GM19468 (cell line): ENCODE data around the gene CDK19.

ENCODE experiments used
- ATAC-seq: cut with Tn5 transposase; IDR thresholded peaks from one replicate; pipeline ENCODE4 v1.9.1; 2021; ENCODE audit warnings: mild to moderate bottlenecking, moderate library complexity, moderate number of reproducible peaks; ENCODE audit not compliant: unreplicated experiment; ENCODE audit errors: extremely low read depth

CDK19 gene

DNA sequence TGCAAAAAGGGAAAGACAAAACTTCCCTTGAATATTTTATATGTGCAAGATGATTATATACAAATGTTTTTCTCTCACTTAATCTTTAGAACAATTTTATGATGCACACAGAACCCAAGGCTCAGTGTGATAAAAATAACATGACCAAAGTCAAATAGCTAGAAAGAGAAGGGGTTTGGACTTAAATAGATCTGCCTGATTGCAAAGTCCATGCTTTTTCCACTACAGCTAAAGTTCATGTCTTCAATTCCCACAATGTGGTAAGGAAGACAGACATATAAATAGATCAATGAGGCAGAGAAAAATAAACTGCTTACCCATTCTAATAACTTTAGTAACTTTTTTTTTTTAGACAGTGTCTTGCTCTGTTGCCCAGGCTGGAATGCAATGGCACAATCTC is 143.8 kb downstream of the CDK19 start:
- ATAC-seq = no peak

DNA sequence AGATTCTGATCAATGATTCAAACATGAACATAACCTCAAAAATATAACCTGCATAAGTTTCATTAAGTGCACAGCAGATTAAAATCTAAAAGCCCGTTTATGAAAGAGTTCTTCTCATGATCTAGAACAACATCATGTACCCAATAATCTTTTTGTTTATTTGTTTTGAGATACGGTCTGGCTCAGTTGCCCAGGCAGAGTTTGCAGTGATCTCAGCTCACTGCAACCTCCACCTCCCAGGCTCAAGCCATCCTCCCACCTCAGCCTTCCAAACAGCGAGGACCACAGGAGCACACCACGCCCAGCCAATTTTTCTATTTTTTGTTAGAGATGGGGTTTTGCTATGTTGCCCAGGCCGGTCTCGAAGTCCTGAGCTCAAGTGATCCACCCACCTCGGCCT is 149.7 kb downstream of the CDK19 start:
- no peak for ATAC-seq

DNA sequence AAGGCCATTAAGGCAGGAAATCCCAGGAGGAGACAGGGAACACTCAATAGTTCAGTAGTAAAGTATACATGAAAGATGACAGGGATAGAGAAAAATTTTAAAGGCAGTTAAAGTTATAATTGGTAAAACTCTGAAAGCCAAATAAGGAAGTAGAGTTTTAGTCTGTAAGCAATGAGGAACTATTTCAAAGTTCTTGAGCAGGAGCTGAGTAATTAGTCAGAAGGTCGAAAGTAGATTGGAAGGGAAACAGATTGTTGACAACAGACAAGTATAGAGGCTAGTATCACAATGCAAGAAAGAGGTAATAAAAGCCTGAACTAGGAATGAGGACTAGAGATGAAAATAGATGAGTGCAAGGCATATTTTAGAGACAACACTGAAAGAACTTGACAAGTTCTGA is 150.3 kb downstream of the CDK19 start:
- ATAC-seq = no peak

DNA sequence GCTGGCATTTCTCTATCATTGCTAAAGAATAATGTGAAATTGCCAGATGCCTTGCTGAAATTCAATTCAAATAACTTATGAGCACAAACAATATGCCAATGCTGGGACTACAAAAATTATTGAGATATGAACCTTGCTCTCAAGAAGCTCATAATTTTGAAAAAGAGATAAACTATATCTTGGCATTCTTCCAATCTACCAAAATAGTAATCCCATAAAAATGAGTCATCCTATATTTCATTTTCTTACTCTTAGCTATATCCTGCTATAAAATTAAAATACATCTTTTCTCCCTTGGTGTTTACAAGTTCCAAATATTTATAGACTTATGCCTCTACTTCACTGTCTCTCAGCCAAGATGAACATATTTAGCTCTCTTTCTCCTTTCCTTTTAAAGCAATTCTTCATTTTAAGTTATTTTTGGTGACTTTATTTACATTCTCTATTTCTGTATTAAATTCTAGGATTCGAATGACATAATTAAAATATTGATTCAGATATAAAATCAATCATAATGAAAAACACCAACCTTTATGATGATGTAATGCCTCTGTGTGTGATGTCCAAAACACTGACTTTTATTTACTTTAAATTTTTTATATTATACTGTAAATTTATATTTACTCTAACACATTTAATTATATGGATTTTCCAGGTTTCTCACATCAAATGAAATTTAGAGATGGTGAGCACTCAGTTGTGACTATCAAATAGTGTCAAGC is 152.6 kb downstream of the CDK19 start:
- no peak for ATAC-seq

DNA sequence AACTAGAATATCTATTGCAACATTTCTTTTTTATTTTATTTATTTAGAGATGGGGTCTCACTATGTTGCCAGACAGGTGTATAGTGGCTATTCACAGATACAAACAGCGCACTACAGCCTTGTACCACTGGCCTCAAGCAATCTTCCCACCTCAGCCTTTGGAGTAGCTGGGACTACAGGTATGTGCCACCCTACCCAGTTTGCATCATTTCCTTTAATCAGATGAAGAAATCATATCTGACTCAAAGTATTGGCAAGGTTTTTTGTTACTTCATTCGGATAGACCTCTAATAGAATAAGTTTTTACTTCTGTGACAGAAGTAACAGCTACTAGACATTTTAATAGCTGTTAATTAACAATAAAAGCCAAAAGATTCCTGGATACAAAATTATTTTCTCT is 153.9 kb downstream of the CDK19 start:
- no peak for ATAC-seq

DNA sequence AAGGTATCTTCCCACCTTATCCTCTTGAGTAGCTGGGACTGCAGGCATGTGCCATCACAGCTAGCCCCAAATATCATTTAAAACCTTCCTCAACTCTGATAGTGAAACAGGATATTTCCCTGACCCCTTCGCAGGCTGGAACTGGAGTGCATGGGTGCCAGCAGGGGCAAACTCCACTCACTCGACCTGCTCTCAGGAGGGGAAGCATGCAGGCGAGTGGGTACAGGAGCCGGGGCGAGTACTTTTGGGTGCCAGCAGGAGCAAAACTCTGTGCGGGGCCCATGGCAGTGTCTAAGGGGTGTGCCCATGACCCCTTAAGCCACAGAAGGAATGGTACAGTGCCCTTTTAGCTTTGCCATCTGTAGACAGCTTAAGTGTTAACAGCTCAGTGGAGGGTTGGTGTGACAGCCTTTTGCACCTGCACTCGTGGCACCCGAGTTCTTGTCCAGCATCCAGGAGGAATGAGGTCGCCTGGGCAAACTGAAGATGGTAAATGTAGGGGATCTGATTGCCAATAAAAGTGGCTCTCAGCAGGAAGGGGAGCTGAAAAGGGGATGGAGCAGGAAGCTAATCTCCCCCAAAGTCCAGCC is 155.1 kb downstream of the CDK19 start:
- ATAC-seq = no peak

DNA sequence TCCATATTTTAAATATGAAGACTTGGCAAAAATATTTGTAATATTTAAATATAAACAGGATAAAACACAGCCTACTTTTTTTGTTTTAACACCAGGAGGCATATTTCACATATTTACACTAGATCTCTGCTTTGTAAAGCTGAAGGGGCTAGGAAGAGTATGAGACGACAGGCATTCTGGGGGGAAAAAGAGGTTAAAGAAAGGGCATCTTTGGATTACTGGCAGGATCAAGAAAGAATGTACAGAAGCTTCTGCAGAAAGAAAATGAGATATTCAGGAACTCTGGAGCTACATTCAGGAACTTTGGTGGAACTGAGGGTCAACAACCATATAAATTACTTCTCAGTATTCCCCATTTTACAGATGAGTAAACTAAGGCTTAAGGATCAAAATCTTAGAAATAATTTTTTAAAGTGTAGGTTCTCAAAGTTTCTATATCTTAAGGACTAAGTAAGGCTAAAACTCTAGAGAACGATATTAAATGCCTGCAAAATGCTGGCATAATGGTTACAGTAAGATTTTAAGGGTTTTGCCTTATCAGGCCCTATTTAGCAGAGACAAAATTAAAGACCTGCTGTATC is 156.5 kb downstream of the CDK19 start:
- ATAC-seq = no peak

DNA sequence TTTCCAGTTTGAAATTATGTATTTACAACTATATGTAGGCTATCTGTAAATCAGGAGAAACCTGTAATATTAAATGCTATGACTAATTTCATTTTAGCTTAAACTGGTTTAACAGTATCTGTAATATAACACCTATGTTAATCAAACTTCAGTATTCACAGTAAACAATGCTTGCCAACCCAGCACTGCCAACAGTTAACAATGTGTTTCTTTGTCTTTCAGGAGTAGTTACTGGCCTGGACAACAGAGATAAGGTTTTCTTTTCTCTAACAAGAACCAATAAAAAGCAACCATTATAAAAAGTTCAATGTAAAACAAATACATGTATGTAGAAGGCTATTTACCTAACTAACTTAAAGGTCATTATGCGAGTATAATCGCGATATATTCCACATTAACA is 158.8 kb downstream of the CDK19 start:
- no peak for ATAC-seq

DNA sequence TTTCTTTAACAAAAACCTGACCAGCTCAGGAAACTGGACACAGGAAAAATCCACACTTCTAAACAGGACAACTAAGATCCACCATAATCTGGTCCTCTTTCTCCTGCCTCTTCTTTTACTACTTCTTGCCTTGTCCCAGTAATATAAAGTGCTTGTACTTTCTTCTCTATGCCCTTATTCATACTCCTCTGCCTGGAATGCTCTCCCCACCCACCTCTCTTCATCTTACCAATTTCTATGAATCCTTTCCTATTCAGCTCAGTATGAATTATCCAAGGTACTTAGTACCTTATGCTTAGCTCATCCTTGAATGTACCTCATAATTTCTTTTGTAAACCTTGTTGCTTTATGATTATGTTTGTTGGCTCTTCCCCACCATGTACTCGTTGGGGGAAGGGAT is 159.4 kb downstream of the CDK19 start:
- no peak for ATAC-seq

DNA sequence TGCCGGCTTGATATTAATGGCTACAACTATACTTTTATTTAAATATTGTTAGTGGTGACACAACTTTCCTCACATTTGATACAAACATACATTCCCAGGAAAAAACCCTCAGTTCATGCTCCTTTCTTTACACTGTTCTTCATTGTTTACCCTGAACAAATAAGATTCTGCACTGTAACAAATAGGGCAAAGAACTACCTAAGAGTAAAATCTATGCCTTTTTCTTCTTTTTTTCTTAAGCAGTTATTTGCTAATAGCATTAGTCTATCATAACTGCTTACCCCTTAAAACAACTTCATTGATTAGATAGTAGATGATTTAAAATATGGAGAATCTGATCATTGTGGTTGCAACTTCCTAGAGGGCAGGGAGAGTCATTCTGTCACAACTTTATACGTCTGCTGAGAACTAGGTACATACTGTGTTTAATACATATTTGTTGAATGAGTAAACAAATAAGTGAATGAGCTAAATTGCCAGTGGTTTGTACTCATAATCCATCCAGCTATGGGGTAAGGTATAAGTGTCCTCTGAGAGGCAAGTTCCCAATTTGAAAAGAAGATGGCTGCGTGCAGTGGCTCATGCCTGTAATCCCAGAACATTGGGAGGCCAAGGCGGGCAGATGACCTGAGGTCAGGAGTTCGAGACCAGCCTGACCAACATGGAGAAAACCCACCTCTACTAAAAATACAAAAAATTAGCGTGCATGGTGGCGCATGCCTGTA is 161.0 kb downstream of the CDK19 start:
- ATAC-seq = no peak

DNA sequence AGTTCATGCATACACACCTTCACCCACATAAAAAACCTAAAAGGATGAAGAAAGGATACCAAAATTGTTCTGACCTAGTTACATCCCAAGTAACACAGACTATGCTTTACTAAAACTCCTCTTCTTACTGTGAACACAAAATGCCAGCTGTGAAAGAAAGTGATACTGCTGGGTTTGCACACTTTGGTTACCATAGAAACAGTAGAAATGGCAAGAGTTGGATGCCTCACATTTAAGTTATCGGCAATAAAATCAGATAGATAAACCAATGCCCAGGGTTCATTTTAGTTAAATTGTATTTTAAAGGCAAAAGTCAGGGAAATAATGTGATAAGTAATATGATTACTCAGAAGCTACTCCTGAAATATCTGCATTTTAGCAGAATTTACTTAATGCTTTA is 161.9 kb downstream of the CDK19 start:
- no peak for ATAC-seq

DNA sequence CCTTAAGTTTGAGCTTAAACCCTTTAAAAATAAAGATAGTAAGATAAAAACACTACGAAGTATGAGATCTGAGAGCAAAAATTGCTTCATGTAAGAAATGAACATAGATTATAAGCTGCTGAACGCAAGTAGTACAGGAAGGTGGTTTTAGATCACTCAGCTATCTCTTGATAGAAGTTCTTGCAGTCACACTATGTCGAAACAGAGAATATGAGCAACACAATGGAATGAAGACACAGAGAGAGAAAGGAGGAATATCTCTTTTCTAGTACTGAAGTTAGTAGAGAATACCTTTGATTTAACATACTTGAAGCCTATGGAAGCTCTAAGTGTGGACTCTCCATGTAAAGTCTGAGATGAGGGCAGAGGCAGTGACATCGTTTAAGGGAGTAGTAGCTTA is 162.7 kb downstream of the CDK19 start:
- ATAC-seq = no peak

DNA sequence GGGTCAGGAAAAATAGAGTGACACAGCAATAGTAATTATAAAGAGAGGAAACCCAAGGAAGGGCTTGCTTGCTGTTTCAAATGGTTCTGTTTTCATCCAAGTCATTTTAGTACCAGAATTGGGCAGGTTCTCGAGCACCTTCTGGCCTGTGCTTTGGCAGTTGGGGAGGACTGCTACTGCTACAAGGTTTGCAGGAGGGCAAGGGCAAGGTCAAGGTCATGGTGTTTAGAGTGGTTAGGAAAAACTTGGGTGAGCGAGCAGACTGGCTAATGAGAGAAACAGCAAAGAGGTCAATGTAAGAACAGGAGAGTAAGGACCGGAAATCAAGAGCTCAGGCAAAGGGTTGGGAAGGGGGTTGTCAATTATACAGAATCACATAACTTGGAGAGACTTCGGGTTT is 164.5 kb downstream of the CDK19 start:
- no peak for ATAC-seq

DNA sequence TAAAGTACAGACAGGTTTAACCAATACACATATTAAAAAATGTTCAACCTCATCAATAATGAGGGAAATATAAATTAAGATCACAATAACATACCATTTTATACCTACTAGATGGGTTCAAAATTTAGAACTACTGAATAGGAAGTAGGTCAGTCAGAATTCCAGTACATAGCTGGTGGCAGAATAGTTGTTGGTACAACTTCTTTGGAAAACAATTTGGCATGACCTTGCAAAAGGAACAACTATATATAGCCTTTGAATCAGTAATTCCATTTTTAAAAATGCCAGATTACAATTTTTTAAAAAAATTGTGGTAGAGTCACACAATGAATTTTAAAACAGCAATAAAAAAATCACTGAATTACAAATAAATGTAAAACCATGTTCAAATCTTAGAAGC is 165.6 kb downstream of the CDK19 start:
- ATAC-seq = no peak

DNA sequence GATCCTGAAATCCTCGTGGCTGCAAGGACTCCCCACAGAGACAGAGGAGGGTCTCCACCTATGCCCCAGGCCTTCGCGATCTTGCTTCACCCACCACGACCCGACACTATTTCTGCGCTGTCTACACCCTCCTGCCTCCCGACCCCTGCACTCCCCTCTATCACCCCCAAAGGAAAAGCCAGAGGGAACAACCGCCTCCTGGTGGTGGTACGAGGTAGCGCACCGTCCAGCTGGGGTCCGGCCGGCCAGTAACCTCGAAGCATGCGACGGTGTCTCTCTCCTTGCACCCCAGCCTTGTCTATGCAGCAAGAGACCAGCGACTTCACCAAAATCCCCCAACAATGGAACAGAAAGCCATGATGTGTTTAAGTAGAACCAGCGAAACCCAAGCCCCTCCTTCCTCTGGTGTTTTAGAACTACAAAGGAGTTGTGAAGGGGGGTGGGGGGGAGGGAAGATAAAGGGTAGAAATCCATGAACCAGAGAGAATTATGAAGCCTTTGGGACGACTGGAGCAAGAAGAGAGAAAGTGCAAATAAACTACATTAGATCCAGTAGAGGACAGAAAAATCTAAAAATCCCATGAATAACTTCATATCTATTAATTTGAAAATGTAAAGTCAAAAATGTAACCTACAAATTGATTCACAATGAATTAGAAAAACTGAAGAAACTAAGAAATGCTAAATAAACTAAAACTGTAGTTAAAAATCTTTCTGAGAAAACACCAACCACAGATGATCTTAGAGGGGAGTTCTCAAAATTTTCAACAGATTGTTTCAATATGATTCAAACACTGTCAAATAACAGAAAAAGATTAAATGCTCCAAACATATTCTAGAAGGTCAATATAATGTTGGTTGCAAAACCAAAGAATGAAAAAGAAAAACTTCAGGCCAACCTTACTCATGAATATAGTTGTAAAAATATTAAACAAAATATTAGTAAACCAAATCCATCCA is 168.0 kb downstream of the CDK19 start:
- no peak for ATAC-seq

DNA sequence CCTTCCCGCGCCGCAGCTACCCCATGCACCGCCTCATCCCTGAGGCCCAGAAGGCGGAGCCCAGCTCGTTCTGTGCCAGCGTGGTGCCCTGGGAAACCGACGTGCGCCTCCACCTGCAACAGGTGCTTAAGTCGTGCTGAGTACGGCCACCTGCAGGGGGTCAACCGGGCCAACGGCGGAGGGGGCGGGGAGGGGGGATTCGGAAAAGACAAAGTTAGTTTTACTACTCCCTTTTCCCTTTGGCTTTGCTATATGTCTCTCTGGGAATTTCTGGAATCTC is 168.9 kb downstream of the CDK19 start:
- no peak for ATAC-seq

DNA sequence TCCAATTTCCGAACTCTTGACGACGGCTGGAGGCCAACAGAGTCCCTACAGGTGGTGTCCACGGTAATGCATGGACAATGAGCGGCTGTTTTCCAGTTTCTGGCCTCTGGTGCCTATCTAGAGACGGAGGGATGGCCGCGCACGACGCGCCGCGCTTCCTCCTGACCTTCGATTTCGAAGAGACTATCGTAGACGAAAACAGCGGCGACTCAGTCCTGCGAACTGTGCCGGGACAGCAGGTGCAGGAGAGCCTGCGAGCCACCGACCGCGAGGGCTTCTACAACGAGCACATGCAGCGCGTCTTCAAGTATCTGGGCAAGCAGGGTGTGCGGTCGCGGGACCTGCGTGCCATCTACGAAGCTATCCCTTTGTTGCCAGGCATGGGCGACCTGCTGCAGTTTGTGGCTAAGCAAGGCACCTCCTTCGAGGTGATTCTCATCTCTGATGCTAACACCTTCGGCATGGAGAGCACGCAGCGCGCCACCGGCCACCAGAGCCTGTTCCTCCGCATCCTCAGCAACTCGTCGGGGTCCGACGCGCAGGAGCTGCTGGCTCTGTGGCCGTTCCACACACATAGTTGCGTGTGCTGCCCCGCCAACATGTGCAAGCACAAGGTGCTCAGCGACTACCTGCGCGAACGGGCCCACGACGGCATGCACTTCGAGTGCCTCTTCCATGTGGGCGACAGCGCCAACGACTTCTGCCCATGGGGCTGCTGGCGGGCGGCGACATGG is 169.4 kb downstream of the CDK19 start:
- ATAC-seq = no peak

DNA sequence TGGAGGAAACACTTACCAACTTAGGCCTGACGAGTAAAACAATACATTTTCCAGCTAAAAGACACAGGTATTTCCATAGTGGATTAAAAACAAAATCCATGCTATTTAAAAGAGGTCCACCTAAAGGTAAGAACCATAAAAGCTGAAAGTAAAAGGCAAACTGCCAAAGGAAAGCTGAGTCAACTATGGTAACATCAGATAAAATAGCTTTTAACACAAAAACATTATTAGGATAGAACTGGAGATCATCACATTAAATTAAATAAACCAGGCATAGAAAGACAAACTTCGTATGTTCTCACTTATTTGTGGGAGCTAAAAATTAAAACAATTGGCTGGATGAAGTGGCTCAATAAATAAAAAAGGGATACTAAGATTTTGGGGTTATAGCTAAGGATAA is 172.1 kb downstream of the CDK19 start:
- ATAC-seq = no peak

DNA sequence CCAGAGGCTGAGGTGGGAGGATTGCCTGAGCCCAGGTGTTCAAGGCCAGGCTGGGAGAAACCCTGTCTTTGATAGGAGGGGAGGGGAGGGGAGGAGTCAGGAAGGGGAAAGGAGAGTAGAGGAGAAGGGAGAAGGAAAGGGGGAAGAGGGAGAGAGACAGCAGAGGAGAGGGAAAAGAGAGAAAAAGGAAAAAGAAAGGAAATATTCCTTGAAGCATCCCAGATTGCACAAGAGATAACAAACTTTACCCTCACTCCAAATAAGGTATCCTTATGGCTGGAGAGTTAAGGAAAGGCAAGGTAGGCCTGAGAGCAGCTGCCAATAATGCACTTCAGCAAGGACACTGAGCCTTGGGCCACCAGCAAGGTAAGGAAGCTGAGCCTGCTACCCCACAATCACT is 172.6 kb downstream of the CDK19 start:
- no peak for ATAC-seq

DNA sequence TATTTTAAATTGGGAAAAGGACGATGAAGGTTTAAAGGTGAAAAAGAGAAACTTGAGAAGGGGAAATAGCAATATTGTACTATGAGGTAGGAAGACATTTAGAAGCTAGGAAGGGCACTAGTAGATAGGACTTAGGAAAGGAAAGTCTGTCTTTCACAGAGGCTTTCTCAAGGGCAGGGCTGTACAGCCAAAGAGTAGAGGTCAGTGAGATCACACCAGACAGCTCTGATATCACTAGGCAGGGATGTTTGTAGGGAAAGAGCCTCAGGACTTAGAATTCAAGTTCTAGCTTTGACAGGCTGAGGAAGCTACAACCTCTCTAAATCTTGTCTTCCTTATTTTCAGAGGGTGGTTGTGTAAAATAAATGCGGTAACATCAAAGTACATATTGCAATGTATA is 178.5 kb downstream of the CDK19 start:
- no peak for ATAC-seq
